RWPE2 (cell line): ENCODE results near the gene SNIP1.

Experiments used
- ATAC-seq: fragments of 200-7000 bp; cut with Tn5 transposase; 3 replicates; pipeline ENCODE4 v1.9.1; 2021; ENCODE audit warnings: low read depth
- DNase-seq: peaks from one replicate; pipeline ENCODE4 v3.0.0-alpha.2; 2020; ENCODE audit warnings: low spot score
- H3K27ac ChIP-seq: fragments of 450-650 bp; 2 replicates; pipeline ENCODE4 v1.5.1; 2017; ENCODE audit warnings: mild to moderate bottlenecking; ENCODE audit not compliant: poor library complexity, severe bottlenecking
- H3K27me3 ChIP-seq: fragments of 250-450 bp; sonication (Bioruptor Pico); 2 replicates; pipeline ENCODE4 v1.5.1; 2021; ENCODE audit warnings: mild to moderate bottlenecking, moderate library complexity; ENCODE audit not compliant: insufficient read depth, poor library complexity, severe bottlenecking
- H3K36me3 ChIP-seq: fragments of 250-450 bp; sonication (Bioruptor Pico); 2 replicates; pipeline ENCODE4 v1.5.1; 2020; ENCODE audit warnings: low read depth, mild to moderate bottlenecking, moderate library complexity
- H3K4me1 ChIP-seq: fragments of 250-450 bp; sonication (Bioruptor Pico); 2 replicates; pipeline ENCODE4 v1.5.1; 2021; ENCODE audit warnings: mild to moderate bottlenecking, moderate library complexity; ENCODE audit not compliant: insufficient read depth, poor library complexity, severe bottlenecking
- H3K4me3 ChIP-seq: fragments of 250-450 bp; sonication (Bioruptor Pico); 2 replicates; pipeline ENCODE4 v1.5.1; 2021; ENCODE audit warnings: mild to moderate bottlenecking, moderate library complexity; ENCODE audit not compliant: severe bottlenecking
- H3K9me3 ChIP-seq: fragments of 250-450 bp; sonication (Bioruptor Pico); 2 replicates; pipeline ENCODE4 v1.5.1; 2021; ENCODE audit warnings: mild to moderate bottlenecking, moderate library complexity; ENCODE audit not compliant: severe bottlenecking
- TF ChIP-seq, protein P1 (sequence below): fragments of 450-650 bp; IDR thresholded peaks from one replicate; pipeline ENCODE4 v1.5.1; 2017; ENCODE audit warnings: mild to moderate bottlenecking, moderate library complexity; ENCODE audit not compliant: poor library complexity, severe bottlenecking

SNIP1 gene

DNA sequence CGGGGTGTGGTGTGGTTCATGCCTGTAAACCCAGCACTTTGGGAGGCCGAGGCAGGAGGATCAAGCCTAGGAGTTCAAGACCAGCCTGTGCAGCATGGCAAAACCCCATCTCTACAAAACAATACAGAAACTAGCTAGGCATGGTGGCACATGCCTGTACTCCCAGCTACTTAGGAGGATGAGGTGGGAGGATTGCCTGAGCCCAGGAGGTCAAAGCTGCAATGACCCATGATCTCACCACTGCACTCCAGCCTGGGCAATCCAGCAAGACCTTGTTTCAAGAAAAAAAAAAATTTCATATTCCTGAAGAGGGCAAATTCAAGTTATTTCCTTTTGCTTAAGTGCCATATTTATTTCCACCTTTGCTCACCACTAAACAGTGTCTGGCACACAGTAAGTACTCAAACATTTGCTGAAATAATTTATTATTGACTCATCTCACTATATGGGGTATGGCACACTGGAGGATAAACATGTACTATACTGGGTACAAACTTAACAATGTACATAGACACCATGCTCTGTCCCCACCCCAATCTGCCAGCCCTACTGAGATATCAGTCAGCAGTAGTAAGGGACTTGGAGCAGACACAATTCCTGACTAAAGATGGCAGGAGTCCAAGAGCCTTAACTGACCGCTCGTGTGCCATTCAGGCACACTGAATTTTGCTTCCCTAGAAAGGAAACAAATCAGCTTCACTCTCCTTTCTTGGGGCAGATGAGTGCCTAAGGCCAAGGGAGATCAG lies 55.0 kb downstream of the SNIP1 start:
- peaks cover 26% of the 10 kb centered on the region for H3K4me1 ChIP-seq
- DNase-seq (no peak), ATAC-seq (peak; percentile 93)
- H3K36me3 ChIP-seq = peaks cover 70% of the 10 kb centered on the region
- H3K9me3 ChIP-seq = no peaks in the 10 kb centered on the region
- TF ChIP-seq, protein P1, sequence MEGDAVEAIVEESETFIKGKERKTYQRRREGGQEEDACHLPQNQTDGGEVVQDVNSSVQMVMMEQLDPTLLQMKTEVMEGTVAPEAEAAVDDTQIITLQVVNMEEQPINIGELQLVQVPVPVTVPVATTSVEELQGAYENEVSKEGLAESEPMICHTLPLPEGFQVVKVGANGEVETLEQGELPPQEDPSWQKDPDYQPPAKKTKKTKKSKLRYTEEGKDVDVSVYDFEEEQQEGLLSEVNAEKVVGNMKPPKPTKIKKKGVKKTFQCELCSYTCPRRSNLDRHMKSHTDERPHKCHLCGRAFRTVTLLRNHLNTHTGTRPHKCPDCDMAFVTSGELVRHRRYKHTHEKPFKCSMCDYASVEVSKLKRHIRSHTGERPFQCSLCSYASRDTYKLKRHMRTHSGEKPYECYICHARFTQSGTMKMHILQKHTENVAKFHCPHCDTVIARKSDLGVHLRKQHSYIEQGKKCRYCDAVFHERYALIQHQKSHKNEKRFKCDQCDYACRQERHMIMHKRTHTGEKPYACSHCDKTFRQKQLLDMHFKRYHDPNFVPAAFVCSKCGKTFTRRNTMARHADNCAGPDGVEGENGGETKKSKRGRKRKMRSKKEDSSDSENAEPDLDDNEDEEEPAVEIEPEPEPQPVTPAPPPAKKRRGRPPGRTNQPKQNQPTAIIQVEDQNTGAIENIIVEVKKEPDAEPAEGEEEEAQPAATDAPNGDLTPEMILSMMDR = no peak
- H3K4me3 ChIP-seq = no peak overlapping the region
- no peaks in the 10 kb centered on the region for H3K27me3 ChIP-seq
- H3K27ac ChIP-seq = peak overlapping the region; percentile 69

DNA sequence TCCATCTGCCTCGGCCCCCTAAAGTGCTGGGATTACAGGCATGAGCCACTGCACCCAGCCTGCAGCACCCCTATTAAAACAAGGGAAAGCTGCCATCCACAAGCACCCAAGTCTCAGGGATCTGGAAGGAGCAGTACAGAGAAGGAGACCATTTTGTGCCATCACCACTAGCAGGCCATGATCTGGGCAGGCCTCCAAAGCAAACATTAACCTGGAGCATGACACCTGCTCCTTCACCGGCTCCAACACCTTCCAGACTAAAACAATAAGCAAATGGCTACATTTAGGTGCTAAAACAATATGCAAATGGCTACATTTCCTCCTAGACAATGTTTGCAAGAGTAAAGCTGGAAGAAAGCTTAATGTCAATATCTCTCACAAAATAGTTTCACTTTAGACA lies 56.3 kb downstream of the SNIP1 start:
- no peak overlapping the region for H3K27ac ChIP-seq
- H3K27me3 ChIP-seq = no peaks in the 10 kb centered on the region
- peaks cover 26% of the 10 kb centered on the region for H3K4me1 ChIP-seq
- H3K36me3 ChIP-seq = peaks cover 78% of the 10 kb centered on the region
- H3K4me3 ChIP-seq = no peak overlapping the region
- TF ChIP-seq, protein P1 = no peak
- no peaks in the 10 kb centered on the region for H3K9me3 ChIP-seq
- ATAC-seq = no peak
- DNase-seq = no peak

DNA sequence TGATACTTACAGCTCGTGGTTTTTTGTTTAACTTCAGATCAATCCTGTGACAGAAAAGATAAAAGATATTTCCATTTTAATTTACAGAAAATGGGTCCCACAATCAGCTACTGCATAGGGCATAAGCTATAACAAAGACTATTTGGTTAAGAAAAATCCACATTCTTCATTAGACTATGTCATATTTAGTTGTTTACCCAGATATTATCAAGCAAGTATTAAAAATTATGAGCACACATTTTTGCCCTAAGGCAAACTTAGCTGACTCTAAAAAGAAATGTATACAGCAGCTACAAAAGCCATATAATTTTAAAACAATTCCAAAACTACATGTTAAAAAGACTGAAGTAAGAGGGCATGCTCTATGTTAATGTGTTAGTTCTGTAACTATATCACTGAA lies 58.2 kb downstream of the SNIP1 start:
- Histone ChIP-seq H3K27ac (peak overlapping the region; percentile 7), H3K4me1 (peaks cover 26% of the 10 kb centered on the region), H3K27me3 (no peaks in the 10 kb centered on the region), H3K36me3 (peaks cover 75% of the 10 kb centered on the region), H3K4me3 (no peak overlapping the region), H3K9me3 (no peaks in the 10 kb centered on the region)
- ATAC-seq (peak; percentile 48; the same call in 2 of the 3 replicates), DNase-seq (no peak)
- TF ChIP-seq, protein P1 = no peak

GRCh38 chr1:37493336-37494098 lies 60.6 kb downstream of the SNIP1 start:
- DNase-seq = no peak
- TF ChIP-seq, protein P1 = no peak
- Histone ChIP-seq H3K9me3 (no peaks in the 10 kb centered on the region), H3K4me1 (peaks cover 15% of the 10 kb centered on the region), H3K27ac (no peak overlapping the region), H3K27me3 (no peaks in the 10 kb centered on the region), H3K36me3 (peaks cover 82% of the 10 kb centered on the region), H3K4me3 (no peak overlapping the region)
- no peak for ATAC-seq

DNA sequence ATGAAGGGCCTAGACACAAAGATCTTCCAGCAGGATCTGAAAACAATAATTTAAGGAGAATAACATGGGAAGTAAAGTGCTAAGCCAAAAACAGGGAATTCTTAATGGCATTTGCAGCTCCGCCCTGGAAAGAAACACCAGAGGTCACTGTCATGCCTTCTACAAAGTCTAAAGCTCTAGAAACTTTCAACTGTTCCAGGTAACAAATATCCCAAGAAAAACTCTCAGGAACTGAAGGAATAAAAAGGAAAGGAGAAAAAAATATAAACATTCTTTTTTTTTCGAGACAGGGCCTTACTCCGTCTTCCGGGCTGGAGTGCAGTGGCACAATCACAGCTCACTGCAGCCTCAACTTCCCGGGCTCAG lies 66.5 kb downstream of the SNIP1 start:
- TF ChIP-seq, protein P1 = peak; percentile 76
- Histone ChIP-seq H3K4me3 (no peak overlapping the region), H3K27me3 (no peaks in the 10 kb centered on the region), H3K9me3 (no peaks in the 10 kb centered on the region), H3K27ac (peak overlapping the region; percentile 98), H3K36me3 (peaks cover 49% of the 10 kb centered on the region), H3K4me1 (peaks cover 34% of the 10 kb centered on the region)
- no peak for DNase-seq
- no peak for ATAC-seq
